H9 (cell line): ENCODE data around the gene KRT79. TPM values are rescaled to one million over a fixed set of nuclear protein-coding genes. Genes with fewer than 3 reads are reported as not detected.

ENCODE experiments used
- DNase-seq: peaks from one replicate; pipeline ENCODE4 v3.0.0-alpha.2; 2017
- H2AFZ ChIP-seq: one replicate; pipeline ENCODE4 v1.6.1; 2013; ENCODE audit warnings: mild to moderate bottlenecking, low read length, control low read depth, moderate library complexity
- H2AK5ac ChIP-seq: 2 replicates; pipeline ENCODE4 v1.6.1; 2013; ENCODE audit warnings: low read length, control low read depth, mixed read lengths; ENCODE audit not compliant: insufficient read length
- H2BK120ac ChIP-seq: one replicate; pipeline ENCODE4 v1.6.1; 2013; ENCODE audit warnings: low read depth, mild to moderate bottlenecking, low read length, control low read depth, inconsistent platforms; ENCODE audit not compliant: poor library complexity, severe bottlenecking
- H2BK12ac ChIP-seq: 2 replicates; pipeline ENCODE4 v1.6.1; 2013; ENCODE audit warnings: low read length, control low read depth, mixed read lengths, low read depth; ENCODE audit not compliant: insufficient read length
- H2BK15ac ChIP-seq: 2 replicates; pipeline ENCODE4 v1.6.1; 2013; ENCODE audit warnings: low read depth, low read length, control low read depth
- H2BK20ac ChIP-seq: one replicate; pipeline ENCODE4 v1.6.1; 2013; ENCODE audit warnings: low read depth, mild to moderate bottlenecking, low read length, control low read depth, inconsistent platforms; ENCODE audit not compliant: poor library complexity, severe bottlenecking
- H2BK5ac ChIP-seq: 2 replicates; pipeline ENCODE4 v1.6.1; 2013; ENCODE audit warnings: low read length, control low read depth, mixed read lengths; ENCODE audit not compliant: insufficient read length
- H3K14ac ChIP-seq: 2 replicates; pipeline ENCODE4 v1.6.1; 2013; ENCODE audit warnings: low read length, control low read depth; ENCODE audit not compliant: insufficient read depth
- H3K18ac ChIP-seq: 2 replicates; pipeline ENCODE4 v1.6.1; 2013; ENCODE audit warnings: low read depth, mild to moderate bottlenecking, mixed read lengths, low read length, control low read depth; ENCODE audit not compliant: insufficient read length
- H3K23ac ChIP-seq: 2 replicates; pipeline ENCODE4 v1.6.1; 2013; ENCODE audit warnings: low read length, control low read depth, mixed read lengths, low read depth; ENCODE audit not compliant: insufficient read length
- H3K23me2 ChIP-seq: 2 replicates; pipeline ENCODE4 v1.6.1; 2013; ENCODE audit warnings: low read depth, mild to moderate bottlenecking, mixed read lengths, low read length, control low read depth; ENCODE audit not compliant: insufficient read length, poor library complexity, severe bottlenecking
- H3K27ac ChIP-seq: 2 replicates; pipeline ENCODE4 v1.5.1; 2013; ENCODE audit warnings: low read length, control low read depth, mixed read lengths, low read depth; ENCODE audit not compliant: insufficient read length
- H3K27me3 ChIP-seq: 2 replicates; pipeline ENCODE4 v1.6.1; 2013; ENCODE audit warnings: low read length, control low read depth, inconsistent platforms; ENCODE audit not compliant: insufficient read depth
- H3K4ac ChIP-seq: 2 replicates; pipeline ENCODE4 v1.6.1; 2013; ENCODE audit warnings: low read depth, mild to moderate bottlenecking, control low read depth, inconsistent platforms, low read length, moderate library complexity
- H3K4me1 ChIP-seq: 2 replicates; pipeline ENCODE4 v1.6.1; 2013; ENCODE audit warnings: low read length, control low read depth, inconsistent platforms; ENCODE audit not compliant: insufficient read depth
- H3K4me2 ChIP-seq: 2 replicates; pipeline ENCODE4 v1.6.1; 2013; ENCODE audit warnings: low read length, control low read depth, mixed read lengths; ENCODE audit not compliant: insufficient read length, insufficient read depth
- H3K56ac ChIP-seq: 2 replicates; pipeline ENCODE4 v1.6.1; 2013; ENCODE audit warnings: low read depth, mild to moderate bottlenecking, mixed read lengths, low read length, control low read depth; ENCODE audit not compliant: insufficient read length
- H3K79me1 ChIP-seq: 2 replicates; pipeline ENCODE4 v1.6.1; 2013; ENCODE audit warnings: low read depth, mild to moderate bottlenecking, moderate library complexity, low read length, control low read depth, inconsistent platforms; ENCODE audit not compliant: insufficient read depth, poor library complexity, severe bottlenecking
- H3K79me2 ChIP-seq: 2 replicates; pipeline ENCODE4 v1.6.1; 2013; ENCODE audit warnings: low read length, control low read depth, inconsistent platforms; ENCODE audit not compliant: insufficient read depth
- H3K9ac ChIP-seq: 2 replicates; pipeline ENCODE4 v1.6.1; 2013; ENCODE audit warnings: low read length, control low read depth, mixed read lengths; ENCODE audit not compliant: insufficient read length; ENCODE audit errors: extremely low read depth
- H3K9me3 ChIP-seq: one replicate; pipeline ENCODE4 v1.6.1; 2013; ENCODE audit warnings: low read depth, low read length, inconsistent platforms; ENCODE audit not compliant: control insufficient read depth
- H3T11ph ChIP-seq: one replicate; pipeline ENCODE4 v1.6.1; 2013; ENCODE audit warnings: mild to moderate bottlenecking, low read length, control low read depth, inconsistent platforms
- H4K20me1 ChIP-seq: one replicate; pipeline ENCODE4 v1.6.1; 2013; ENCODE audit not compliant: control insufficient read depth, insufficient read length, insufficient read depth
- H4K5ac ChIP-seq: 2 replicates; pipeline ENCODE4 v1.6.1; 2013; ENCODE audit warnings: low read depth, mild to moderate bottlenecking, mixed read lengths, low read length, control low read depth; ENCODE audit not compliant: insufficient read length
- H4K8ac ChIP-seq: replicated peaks from 2 replicates; pipeline ENCODE4 v1.6.1; 2013; ENCODE audit warnings: low read length, control low read depth, mixed read lengths, low read depth; ENCODE audit not compliant: insufficient read length
- H4K91ac ChIP-seq: 2 replicates; pipeline ENCODE4 v1.6.1; 2013; ENCODE audit warnings: low read depth, mild to moderate bottlenecking, moderate library complexity, mixed read lengths, low read length, control low read depth; ENCODE audit not compliant: insufficient read length
- H3K27ac Mint-ChIP-seq, 3 experiments: 2 replicates in 2 of 3; 3 replicates in 1 of 3; pipeline ENCODE4 v1.8.0; 2020 to 2021; ENCODE audit warnings: mixed read lengths in 3 of 3, mild to moderate bottlenecking in 1 of 3, moderate library complexity in 1 of 3
- H3K27me3 Mint-ChIP-seq: 2 replicates; pipeline ENCODE4 v1.8.0; 2021; ENCODE audit warnings: low read depth, mild to moderate bottlenecking, moderate library complexity, mixed read lengths
- H3K36me3 Mint-ChIP-seq, 3 experiments: 2 replicates in 2 of 3; 3 replicates in 1 of 3; pipeline ENCODE4 v1.8.0; 2020 to 2021; ENCODE audit warnings: low read depth in 3 of 3, mixed read lengths in 3 of 3; ENCODE audit not compliant: insufficient read depth in 1 of 3
- H3K4me1 Mint-ChIP-seq, 2 experiments: 2 replicates each; pipeline ENCODE4 v1.8.0; 2020; ENCODE audit warnings: mixed read lengths in 2 of 2
- H3K4me3 Mint-ChIP-seq, 2 experiments: 2 replicates in 1 of 2; 3 replicates in 1 of 2; pipeline ENCODE4 v1.8.0; 2020 to 2021; ENCODE audit warnings: mild to moderate bottlenecking in 2 of 2, mixed read lengths in 2 of 2, moderate library complexity in 1 of 2
- H3K9me3 Mint-ChIP-seq, 2 experiments: 2 replicates in 1 of 2; 3 replicates in 1 of 2; pipeline ENCODE4 v1.8.0; 2020; ENCODE audit warnings: mild to moderate bottlenecking in 2 of 2, mixed read lengths in 2 of 2, moderate library complexity in 1 of 2
- WGBS: extraction: QIAGEN DNeasy Blood & Tissue Kit; methylation state at CpG from one replicate; pipeline ENCODE4 v1.1.7; 2013; ENCODE audit warnings: missing lambda C conversion rate, low lambda C conversion rate, mixed read lengths; ENCODE audit not compliant: insufficient read length; ENCODE audit errors: extremely low coverage; 5-methylcytosine and 5-hydroxymethylcytosine counted together
- total RNA-seq: library from RNA; stranded (reverse); gene quantifications from 2 replicates; pipeline ENCODE4 v1.2.1, GENCODE V29; 2021
- TF ChIP-seq, protein P1 (sequence below): fragments of 200-600 bp; sonication (generic); conservative IDR thresholded peaks from 3 replicates; pipeline ENCODE4 v1.8.0; 2021; ENCODE audit warnings: antibody characterized with exemption, mild to moderate bottlenecking

Gene KRT79
- total RNA-seq, 1 experiment from 2014 or later: not detected

DNA sequence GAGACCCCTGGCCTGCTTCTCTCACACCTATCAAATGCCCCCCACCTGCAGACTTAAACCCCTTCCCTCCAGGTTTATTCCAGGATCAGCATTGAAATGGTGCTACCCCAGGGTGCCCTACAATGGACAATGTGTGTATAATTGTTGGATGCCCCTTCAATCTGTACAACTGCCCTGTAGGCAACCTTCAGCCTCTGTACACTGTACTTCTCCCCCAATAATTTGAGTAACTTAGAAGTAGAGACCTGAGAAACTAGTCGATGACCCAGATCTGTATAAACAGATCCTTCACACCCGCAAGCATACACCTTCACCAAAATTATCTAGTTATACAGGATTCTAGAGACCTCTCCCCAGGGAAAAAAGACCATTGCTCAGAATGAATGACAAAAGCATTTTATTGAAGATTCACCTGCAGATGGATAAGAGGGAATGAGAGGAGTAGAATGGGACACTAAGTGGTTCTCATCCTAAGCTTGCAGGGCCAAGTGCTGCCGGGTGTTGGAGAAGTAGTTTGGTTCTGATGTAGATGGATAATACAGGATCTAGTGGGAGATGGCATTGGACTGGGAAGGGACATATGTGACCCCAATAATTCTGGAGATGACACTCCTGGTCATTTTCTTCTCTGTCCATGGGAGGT is 27.8 kb downstream of the KRT79 start:
- Mint-ChIP-seq H3K4me3 (no peak overlapping the region), H3K36me3 (no peaks in the 10 kb centered on the region), H3K27ac (no peak overlapping the region), H3K27me3 (peaks cover 10% of the 10 kb centered on the region), H3K9me3 (no peaks in the 10 kb centered on the region), H3K4me1 (peaks cover 21 to 22% of the 10 kb centered on the region in 2 experiments)
- no peak overlapping the region for H3K14ac ChIP-seq
- H3K27me3 ChIP-seq: no peaks in the 10 kb centered on the region
- H4K5ac ChIP-seq: no peak overlapping the region
- no peak overlapping the region for H3K23ac ChIP-seq
- H3K79me2 ChIP-seq: no peaks in the 10 kb centered on the region
- no peak overlapping the region for H3K4ac ChIP-seq
- no peak for DNase-seq
- no peak overlapping the region for H2BK20ac ChIP-seq
- peaks cover 2% of the 10 kb centered on the region; the same call in 1 of the 2 replicates for H3K4me1 ChIP-seq
- no peak overlapping the region for H2AK5ac ChIP-seq
- TF ChIP-seq, protein P1, sequence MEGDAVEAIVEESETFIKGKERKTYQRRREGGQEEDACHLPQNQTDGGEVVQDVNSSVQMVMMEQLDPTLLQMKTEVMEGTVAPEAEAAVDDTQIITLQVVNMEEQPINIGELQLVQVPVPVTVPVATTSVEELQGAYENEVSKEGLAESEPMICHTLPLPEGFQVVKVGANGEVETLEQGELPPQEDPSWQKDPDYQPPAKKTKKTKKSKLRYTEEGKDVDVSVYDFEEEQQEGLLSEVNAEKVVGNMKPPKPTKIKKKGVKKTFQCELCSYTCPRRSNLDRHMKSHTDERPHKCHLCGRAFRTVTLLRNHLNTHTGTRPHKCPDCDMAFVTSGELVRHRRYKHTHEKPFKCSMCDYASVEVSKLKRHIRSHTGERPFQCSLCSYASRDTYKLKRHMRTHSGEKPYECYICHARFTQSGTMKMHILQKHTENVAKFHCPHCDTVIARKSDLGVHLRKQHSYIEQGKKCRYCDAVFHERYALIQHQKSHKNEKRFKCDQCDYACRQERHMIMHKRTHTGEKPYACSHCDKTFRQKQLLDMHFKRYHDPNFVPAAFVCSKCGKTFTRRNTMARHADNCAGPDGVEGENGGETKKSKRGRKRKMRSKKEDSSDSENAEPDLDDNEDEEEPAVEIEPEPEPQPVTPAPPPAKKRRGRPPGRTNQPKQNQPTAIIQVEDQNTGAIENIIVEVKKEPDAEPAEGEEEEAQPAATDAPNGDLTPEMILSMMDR: no peak
- H4K91ac ChIP-seq: no peak overlapping the region
- no peaks in the 10 kb centered on the region for H4K20me1 ChIP-seq
- no peak overlapping the region for H3K27ac ChIP-seq
- no peaks in the 10 kb centered on the region for H3K79me1 ChIP-seq
- no peaks in the 10 kb centered on the region for H3K23me2 ChIP-seq
- no peak overlapping the region for H3K9ac ChIP-seq
- H2BK5ac ChIP-seq: no peak overlapping the region
- no peak overlapping the region for H3T11ph ChIP-seq
- no peak overlapping the region for H3K4me2 ChIP-seq
- H2BK12ac ChIP-seq: no peak overlapping the region
- no peak overlapping the region for H4K8ac ChIP-seq
- H3K18ac ChIP-seq: no peak overlapping the region
- no peaks in the 10 kb centered on the region for H3K9me3 ChIP-seq
- no peak overlapping the region for H2AFZ ChIP-seq
- H3K56ac ChIP-seq: no peak overlapping the region
- no peak overlapping the region for H2BK15ac ChIP-seq
- no peak overlapping the region for H2BK120ac ChIP-seq
- WGBS: no CpG with 5 or more reads among the region's 3 CpGs
